ACC112 (cell line): Measurements from ENCODE around the gene XRCC3.
"Not testable (repeated sequence)": the region's sequence is repeated elsewhere in the genome, so short reads cannot be mapped to it uniquely, and the experiment has no call there.

ENCODE experiments used
- H2AFZ ChIP-seq: fragments of 200-600 bp; sonication (generic); one replicate; pipeline ENCODE4 v1.6.0; 2017; ENCODE audit warnings: antibody characterized with exemption, low read length; ENCODE audit not compliant: unreplicated experiment
- H3K27ac ChIP-seq: fragments of 200-600 bp; sonication (generic); 2 replicates; pipeline ENCODE4 v1.5.1; 2014; ENCODE audit warnings: low read depth, mild to moderate bottlenecking, antibody characterized with exemption, low read length, moderate library complexity
- H3K27me3 ChIP-seq: fragments of 200-600 bp; sonication (generic); 2 replicates; pipeline ENCODE4 v1.6.1; 2014; ENCODE audit warnings: mild to moderate bottlenecking, antibody characterized with exemption, low read length, moderate library complexity, mixed read lengths; ENCODE audit not compliant: insufficient read depth
- H3K36me3 ChIP-seq: fragments of 200-600 bp; sonication (generic); 2 replicates; pipeline ENCODE4 v1.6.1; 2016; ENCODE audit warnings: mild to moderate bottlenecking, antibody characterized with exemption, low read length, moderate library complexity, mixed read lengths; ENCODE audit not compliant: insufficient read depth
- H3K4me1 ChIP-seq: fragments of 200-600 bp; sonication (generic); one replicate; pipeline ENCODE4 v1.6.1; 2016; ENCODE audit warnings: low read length, mixed read lengths; ENCODE audit not compliant: insufficient read depth, unreplicated experiment, control insufficient read depth
- H3K4me3 ChIP-seq: fragments of 200-600 bp; sonication (generic); 2 replicates; pipeline ENCODE4 v1.5.1; 2014; ENCODE audit warnings: mild to moderate bottlenecking, low read depth, low read length
- H3K79me2 ChIP-seq: fragments of 200-600 bp; sonication (generic); one replicate; pipeline ENCODE4 v1.6.0; 2016; ENCODE audit warnings: low read length; ENCODE audit not compliant: control insufficient read depth, unreplicated experiment, insufficient read depth

The XRCC3 gene

DNA sequence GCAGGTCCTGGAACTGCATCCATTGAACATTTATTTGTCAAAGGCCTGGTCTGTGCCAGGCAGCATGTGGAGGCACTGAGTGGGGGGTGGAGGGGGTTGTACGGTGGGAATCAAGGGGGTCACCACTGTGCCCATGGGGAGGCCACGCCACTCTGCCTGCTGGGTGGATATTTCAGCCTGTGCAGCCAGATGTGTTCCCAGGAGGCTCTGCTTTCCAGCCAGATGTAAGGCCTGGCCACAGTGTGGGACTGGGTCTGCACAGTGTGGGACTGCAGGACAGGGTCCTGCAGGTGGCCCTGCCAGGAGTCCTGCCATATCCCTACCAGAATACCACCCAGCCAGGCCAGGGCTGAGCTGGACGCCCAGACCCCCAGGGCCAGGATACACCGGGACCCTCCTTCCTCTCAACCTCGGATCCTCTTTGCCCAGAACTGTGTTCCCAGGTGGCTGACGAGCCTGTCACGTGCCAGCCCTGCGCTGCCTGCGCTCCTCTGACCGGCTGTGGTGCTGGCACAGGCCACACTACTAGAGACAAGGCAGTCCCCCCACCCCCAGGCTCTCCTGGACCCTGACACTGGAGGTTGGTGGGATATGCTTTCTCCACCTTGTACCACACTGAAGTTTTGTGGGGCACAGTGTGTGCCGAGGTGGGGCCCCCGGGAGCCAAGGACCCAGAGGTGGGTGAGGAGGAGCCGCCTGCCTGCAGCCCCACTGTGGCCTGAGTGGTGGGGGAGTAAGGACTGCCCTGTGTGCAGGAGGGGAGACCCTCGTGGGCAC, 17.5 kb downstream of the XRCC3 start:
- Histone ChIP-seq H3K27ac (no peak overlapping the region), H2AFZ (no peak overlapping the region), H3K27me3 (no peaks in the 10 kb centered on the region), H3K79me2 (peaks cover 10% of the 10 kb centered on the region), H3K4me3 (no peak overlapping the region), H3K36me3 (peaks cover 7% of the 10 kb centered on the region; the same call in 1 of the 2 replicates), H3K4me1 (peaks cover 10% of the 10 kb centered on the region)

DNA sequence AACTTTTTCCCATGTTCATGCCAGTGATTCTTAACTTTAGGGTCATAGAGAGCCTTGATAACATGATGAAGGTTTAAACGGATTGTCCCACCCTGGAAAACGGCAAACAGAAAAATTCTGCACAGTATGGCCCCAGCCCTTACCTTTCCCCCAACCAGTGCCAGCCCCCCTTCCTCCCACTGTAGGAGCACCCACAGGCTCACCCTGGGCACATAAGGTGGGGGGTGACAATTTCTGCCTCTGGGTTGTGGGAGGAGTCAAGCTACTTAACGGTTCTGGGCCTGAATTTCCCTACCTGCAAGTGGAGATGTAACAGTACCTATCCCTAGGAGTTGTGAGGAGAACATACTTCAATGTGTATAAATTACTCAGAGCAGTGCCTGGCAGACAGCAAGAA, 18.0 kb downstream of the XRCC3 start:
- H3K27ac ChIP-seq, result no peak overlapping the region
- no peak overlapping the region for H3K4me3 ChIP-seq
- H2AFZ ChIP-seq, result no peak overlapping the region
- no peaks in the 10 kb centered on the region for H3K27me3 ChIP-seq
- H3K79me2 ChIP-seq, result peaks cover 10% of the 10 kb centered on the region
- H3K4me1 ChIP-seq, result peaks cover 10% of the 10 kb centered on the region
- H3K36me3 ChIP-seq, result peaks cover 10% of the 10 kb centered on the region; the same call in 1 of the 2 replicates

DNA sequence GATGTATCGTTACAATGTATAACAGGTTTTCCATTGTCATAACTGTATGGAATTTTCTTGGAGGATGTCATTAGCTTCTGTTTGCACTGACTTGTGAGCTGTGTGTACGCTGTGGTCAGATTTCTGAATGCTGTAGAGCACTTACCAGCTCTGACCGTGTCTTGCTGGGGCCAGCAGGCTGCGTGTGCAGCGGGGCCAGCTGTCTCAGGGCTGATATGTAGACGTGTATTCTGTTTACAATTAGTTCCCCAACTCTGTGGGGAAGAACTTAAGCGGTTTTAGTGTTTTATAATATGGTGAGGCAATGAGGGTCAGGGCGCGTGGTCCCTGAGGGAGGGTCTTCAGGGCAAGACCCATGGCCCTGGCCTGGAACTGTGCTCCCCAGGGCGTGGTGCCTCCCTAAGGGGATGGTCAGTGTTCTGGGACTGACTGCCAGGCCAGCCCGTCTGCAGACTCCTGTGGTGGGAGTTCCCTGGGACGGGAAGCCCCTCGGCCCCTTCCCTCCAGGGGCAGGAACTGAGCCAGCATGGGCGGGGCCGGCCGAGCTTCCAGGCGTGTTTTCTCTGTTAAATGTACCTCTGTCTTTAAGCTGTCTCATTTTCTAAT, 18.7 kb downstream of the XRCC3 start:
- Histone ChIP-seq H3K4me3 (no peak overlapping the region), H3K4me1 (peaks cover 10% of the 10 kb centered on the region), H2AFZ (no peak overlapping the region), H3K79me2 (peaks cover 13% of the 10 kb centered on the region), H3K27me3 (no peaks in the 10 kb centered on the region), H3K27ac (no peak overlapping the region), H3K36me3 (peaks cover 14% of the 10 kb centered on the region; the same call in 1 of the 2 replicates)

DNA sequence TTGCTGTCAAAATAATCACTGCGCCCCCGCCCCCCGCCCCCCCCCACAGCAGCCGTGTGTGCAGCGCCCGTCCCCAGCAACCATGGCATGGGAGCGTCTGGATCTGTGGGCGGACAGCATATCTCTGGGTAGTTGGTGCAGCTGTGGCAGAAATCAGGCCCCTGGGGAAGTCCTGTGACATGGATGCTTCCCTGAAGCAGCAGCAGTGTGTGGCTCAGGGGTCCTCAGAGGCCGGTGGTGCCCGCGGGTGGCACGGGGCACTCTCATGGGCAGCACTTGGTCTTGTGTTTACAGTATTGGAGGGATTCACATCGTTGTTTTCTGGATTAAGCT, 19.2 kb downstream of the XRCC3 start:
- Histone ChIP-seq H3K79me2 (peaks cover 13% of the 10 kb centered on the region), H3K36me3 (peaks cover 14% of the 10 kb centered on the region; the same call in 1 of the 2 replicates), H3K27me3 (no peaks in the 10 kb centered on the region), H3K4me3 (no peak overlapping the region), H2AFZ (no peak overlapping the region), H3K27ac (no peak overlapping the region), H3K4me1 (peaks cover 10% of the 10 kb centered on the region)

DNA sequence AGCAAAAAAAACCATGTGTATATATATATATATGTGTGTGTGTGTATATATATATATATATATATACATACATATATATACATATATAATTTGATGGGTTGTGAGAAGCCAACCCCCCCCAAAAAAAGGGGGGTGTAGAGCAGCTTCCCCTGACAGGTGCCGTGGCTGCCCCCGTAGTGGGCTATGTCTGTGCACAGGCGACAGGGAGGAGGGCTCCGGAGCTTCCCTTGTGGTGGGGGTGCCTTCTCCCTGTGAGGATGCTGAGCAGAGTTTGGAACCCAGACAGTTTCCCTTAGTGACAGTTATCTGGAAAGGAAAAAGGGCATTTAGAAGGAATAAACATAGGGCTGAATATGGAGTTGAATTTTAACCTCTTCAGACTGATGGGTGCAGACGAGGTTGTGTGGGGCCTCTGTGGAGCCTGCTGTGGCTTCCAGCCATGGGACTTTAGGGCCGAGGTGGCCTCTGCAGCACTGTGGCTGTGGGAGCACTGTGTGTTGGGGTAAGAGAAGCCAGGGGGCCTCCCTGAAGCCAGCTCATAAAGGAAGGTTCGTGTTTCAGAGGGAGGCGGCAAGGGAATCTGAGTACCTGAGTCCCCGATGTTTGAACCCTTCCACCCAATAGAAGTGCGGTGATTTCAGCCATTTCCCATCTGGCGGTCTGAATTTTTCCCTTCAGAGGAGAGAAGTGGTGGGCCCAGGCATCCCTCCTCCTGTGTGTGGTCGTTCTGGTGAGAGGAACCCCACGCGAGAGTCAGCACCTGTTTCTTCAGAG, 19.8 kb downstream of the XRCC3 start:
- H2AFZ ChIP-seq, result no peak overlapping the region
- H3K36me3 ChIP-seq, result peaks cover 14% of the 10 kb centered on the region; the same call in 1 of the 2 replicates
- peaks cover 10% of the 10 kb centered on the region for H3K4me1 ChIP-seq
- H3K27me3 ChIP-seq, result no peaks in the 10 kb centered on the region
- no peak overlapping the region for H3K4me3 ChIP-seq
- H3K27ac ChIP-seq, result no peak overlapping the region
- H3K79me2 ChIP-seq, result peaks cover 14% of the 10 kb centered on the region

DNA sequence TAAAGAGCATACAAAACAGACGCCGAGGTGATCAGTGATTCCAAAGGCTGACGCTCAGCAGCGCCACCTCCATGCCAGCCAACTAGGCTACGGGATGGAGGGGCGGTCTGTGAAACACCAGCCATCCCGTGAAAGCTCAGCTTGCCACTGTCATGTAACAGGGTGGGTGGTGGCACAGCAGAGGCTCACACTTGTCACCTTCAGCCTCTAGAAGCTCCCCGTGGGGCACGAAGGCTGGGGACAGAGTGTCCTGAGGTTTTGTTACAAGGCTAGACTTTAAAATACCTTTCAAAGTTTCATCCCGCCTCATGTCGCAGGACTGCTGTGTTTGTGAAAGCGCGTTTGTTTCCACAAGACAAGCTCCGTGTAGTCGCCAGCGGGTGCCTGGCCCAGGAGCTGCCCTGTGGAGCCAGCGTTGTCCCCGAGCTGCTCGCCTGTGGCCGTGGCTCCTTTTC, 20.7 kb downstream of the XRCC3 start:
- Histone ChIP-seq H3K79me2 (peaks cover 19% of the 10 kb centered on the region), H3K4me3 (no peak overlapping the region), H2AFZ (no peak overlapping the region), H3K4me1 (peaks cover 10% of the 10 kb centered on the region), H3K36me3 (peaks cover 14% of the 10 kb centered on the region; the same call in 1 of the 2 replicates), H3K27ac (no peak overlapping the region), H3K27me3 (no peaks in the 10 kb centered on the region)

DNA sequence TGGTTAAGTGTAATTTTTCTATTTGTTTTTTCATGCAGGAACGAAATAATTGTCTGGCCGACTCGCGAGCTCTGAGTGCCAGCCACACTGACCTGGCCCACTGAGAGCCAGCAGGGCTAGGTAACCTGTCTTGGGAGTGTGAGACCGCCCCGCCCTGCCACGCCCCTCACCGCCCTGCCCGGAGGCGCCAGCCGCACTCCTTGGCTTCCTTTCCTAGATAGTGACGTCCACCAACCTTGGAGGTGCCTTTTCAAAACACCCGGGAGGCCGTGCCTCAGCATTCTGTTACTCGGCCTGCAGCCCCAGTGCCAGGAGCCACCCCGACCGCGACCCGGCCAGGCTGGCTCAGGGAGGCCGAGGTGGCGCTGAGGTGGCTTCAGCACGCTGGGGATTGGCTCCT, 21.7 kb downstream of the XRCC3 start:
- H3K4me3 ChIP-seq, result no peak overlapping the region
- H3K27me3 ChIP-seq, result no peaks in the 10 kb centered on the region
- no peak overlapping the region for H2AFZ ChIP-seq
- H3K27ac ChIP-seq, result no peak overlapping the region
- H3K4me1 ChIP-seq, result peaks cover 20% of the 10 kb centered on the region
- H3K36me3 ChIP-seq, result peaks cover 10% of the 10 kb centered on the region; the same call in 1 of the 2 replicates
- peaks cover 19% of the 10 kb centered on the region for H3K79me2 ChIP-seq

DNA sequence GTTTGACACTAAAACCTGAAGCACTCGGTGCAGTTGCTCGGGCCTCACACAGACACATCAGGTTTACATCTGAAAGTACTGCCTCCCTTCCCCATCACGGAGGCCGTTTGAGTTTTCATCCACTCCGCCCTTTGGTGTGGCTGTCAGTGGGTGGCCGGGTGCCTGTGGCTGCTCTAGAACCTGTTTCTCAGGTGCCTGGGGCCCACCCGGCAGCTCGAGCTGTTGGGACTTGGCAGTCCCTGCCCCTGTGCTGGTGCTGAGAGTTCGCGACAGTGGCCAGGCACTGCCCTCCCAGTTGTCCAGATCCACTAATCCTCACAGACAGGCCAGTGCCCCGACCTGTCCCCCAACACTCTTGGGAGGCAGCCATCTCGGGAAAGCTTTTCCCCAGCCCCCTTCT, 22.4 kb downstream of the XRCC3 start:
- Histone ChIP-seq H3K79me2 (peaks cover 19% of the 10 kb centered on the region), H3K36me3 (peaks cover 9% of the 10 kb centered on the region; the same call in 1 of the 2 replicates), H3K27me3 (no peaks in the 10 kb centered on the region), H3K4me3 (no peak overlapping the region), H3K4me1 (peaks cover 23% of the 10 kb centered on the region), H2AFZ (no peak overlapping the region), H3K27ac (no peak overlapping the region)

DNA sequence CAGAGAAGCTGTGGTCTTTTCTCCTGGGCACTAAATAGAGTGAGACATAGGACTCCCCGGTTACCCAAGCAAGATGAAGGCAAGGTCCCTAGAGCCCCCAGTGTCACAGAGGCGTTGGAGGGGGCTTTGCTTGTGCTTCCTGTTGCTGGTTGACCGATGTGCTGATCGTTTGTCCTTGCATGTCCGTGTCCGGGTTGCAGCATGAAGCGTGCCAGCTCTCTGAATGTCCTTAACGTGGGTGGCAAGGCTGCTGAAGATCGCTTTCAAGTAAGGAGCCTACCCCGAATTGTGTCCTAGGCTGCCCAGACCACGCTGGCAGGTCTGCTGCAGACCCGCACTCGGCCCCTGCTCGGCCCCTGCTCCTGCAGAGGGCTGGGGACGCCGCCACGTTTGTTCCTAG, 23.1 kb downstream of the XRCC3 start:
- no peaks in the 10 kb centered on the region for H3K27me3 ChIP-seq
- H2AFZ ChIP-seq, result no peak overlapping the region
- H3K79me2 ChIP-seq, result peaks cover 18% of the 10 kb centered on the region
- no peak overlapping the region for H3K27ac ChIP-seq
- H3K4me3 ChIP-seq, result no peak overlapping the region
- H3K4me1 ChIP-seq, result peaks cover 21% of the 10 kb centered on the region
- peaks cover 10% of the 10 kb centered on the region; the same call in 1 of the 2 replicates for H3K36me3 ChIP-seq

DNA sequence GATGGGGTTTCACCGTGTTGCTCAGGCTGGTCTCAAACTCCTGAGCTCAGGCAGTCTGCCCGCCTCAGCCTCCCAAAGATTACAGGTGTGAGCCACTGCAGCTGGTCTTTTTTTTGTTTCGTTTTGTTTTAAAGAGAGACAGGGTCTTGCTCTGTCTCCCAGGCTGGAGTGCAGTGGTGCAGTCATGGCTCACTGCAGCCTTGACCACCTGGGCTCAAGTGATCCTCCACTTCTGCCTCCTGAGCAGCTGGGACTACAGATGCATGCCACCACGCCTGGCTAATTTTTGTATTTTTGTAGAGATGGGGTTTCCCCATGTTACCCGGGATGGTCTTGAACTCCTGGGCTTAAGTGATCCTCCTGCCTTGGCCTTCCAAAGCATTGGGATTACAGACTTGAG, 23.6 kb downstream of the XRCC3 start:
- not testable (repeated sequence) for H3K4me3 ChIP-seq, H3K27ac ChIP-seq, H3K27me3 ChIP-seq, H2AFZ ChIP-seq
- Histone ChIP-seq H3K4me1 (peaks cover 17% of the 10 kb centered on the region), H3K36me3 (peaks cover 15% of the 10 kb centered on the region; the same call in 1 of the 2 replicates), H3K79me2 (peaks cover 15% of the 10 kb centered on the region)
